ENCODE results near the gene MNDA.
"Not testable (repeated sequence)": the region's sequence is repeated elsewhere in the genome, so short reads cannot be mapped to it uniquely, and the experiment has no call there.

MNDA gene

GRCh38 chr1:158839566-158839965 lies 8.4 kb downstream of the MNDA start:
- DNase-seq, result no peak

- DNase-seq, result no peak
These were observed 9.1 kb downstream of the MNDA start for GRCh38 chr1:158840236-158840635.

- no peak for DNase-seq
These were observed 33.4 kb downstream of the MNDA start for GRCh38 chr1:158864595-158864994.

GRCh38 chr1:158870438-158870837 lies 39.3 kb downstream of the MNDA start:
- DNase-seq, result not testable (repeated sequence)

GRCh38 chr1:158873141-158873540 lies 42.0 kb downstream of the MNDA start:
- no peak for DNase-seq

- no peak for DNase-seq
These were observed 62.5 kb downstream of the MNDA start for GRCh38 chr1:158893654-158894053.

- no peak for DNase-seq
These were observed 67.6 kb downstream of the MNDA start for GRCh38 chr1:158898722-158899121.

Data from effector CD4-positive, alpha-beta T cell (primary cell).